ENCODE results near the gene ANK3. TPM values are rescaled to one million over a fixed set of nuclear protein-coding genes. Genes with fewer than 3 reads are reported as not detected.

ANK3 gene
- total and polyA plus RNA-seq, 2 experiments from 2014 or later = 46.5 to 85.2 TPM

- TF ChIP-seq ZNF462 (CRISPR knock-in tag; IDR thresholded peaks at IDR 0.05) (no peak), ZNF114 (CRISPR knock-in tag; IDR thresholded peaks at IDR 0.05) (no peak), ZNF331 (CRISPR knock-in tag; IDR thresholded peaks at IDR 0.05; ENCODE audit: low read depth) (no peak), CREB1 (CRISPR knock-in tag; IDR thresholded peaks at IDR 0.05; ENCODE audit: low read depth) (no peak), EZH2 (IDR thresholded peaks at IDR 0.05; ENCODE audit: low read depth, unreplicated experiment) (no peak), STAT1 (IDR thresholded peaks at IDR 0.05; ENCODE audit: unreplicated experiment) (no peak)
- TF ChIP-seq, protein P1, sequence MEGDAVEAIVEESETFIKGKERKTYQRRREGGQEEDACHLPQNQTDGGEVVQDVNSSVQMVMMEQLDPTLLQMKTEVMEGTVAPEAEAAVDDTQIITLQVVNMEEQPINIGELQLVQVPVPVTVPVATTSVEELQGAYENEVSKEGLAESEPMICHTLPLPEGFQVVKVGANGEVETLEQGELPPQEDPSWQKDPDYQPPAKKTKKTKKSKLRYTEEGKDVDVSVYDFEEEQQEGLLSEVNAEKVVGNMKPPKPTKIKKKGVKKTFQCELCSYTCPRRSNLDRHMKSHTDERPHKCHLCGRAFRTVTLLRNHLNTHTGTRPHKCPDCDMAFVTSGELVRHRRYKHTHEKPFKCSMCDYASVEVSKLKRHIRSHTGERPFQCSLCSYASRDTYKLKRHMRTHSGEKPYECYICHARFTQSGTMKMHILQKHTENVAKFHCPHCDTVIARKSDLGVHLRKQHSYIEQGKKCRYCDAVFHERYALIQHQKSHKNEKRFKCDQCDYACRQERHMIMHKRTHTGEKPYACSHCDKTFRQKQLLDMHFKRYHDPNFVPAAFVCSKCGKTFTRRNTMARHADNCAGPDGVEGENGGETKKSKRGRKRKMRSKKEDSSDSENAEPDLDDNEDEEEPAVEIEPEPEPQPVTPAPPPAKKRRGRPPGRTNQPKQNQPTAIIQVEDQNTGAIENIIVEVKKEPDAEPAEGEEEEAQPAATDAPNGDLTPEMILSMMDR (conservative IDR thresholded peaks at IDR 0.05; ENCODE audit: low read depth in 2 of 2) = no peak
- TF ChIP-seq, protein P2, sequence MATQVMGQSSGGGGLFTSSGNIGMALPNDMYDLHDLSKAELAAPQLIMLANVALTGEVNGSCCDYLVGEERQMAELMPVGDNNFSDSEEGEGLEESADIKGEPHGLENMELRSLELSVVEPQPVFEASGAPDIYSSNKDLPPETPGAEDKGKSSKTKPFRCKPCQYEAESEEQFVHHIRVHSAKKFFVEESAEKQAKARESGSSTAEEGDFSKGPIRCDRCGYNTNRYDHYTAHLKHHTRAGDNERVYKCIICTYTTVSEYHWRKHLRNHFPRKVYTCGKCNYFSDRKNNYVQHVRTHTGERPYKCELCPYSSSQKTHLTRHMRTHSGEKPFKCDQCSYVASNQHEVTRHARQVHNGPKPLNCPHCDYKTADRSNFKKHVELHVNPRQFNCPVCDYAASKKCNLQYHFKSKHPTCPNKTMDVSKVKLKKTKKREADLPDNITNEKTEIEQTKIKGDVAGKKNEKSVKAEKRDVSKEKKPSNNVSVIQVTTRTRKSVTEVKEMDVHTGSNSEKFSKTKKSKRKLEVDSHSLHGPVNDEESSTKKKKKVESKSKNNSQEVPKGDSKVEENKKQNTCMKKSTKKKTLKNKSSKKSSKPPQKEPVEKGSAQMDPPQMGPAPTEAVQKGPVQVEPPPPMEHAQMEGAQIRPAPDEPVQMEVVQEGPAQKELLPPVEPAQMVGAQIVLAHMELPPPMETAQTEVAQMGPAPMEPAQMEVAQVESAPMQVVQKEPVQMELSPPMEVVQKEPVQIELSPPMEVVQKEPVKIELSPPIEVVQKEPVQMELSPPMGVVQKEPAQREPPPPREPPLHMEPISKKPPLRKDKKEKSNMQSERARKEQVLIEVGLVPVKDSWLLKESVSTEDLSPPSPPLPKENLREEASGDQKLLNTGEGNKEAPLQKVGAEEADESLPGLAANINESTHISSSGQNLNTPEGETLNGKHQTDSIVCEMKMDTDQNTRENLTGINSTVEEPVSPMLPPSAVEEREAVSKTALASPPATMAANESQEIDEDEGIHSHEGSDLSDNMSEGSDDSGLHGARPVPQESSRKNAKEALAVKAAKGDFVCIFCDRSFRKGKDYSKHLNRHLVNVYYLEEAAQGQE (IDR thresholded peaks at IDR 0.05; ENCODE audit: unreplicated experiment) = no peak
Measured at GRCh38 chr10:60385399-60385738, 4.3 kb downstream of the ANK3 start (continued).

Data from GM23338 (cell line).